SK-N-SH (cell line): ENCODE results near the gene KMT5C. TPM values are rescaled to one million over a fixed set of nuclear protein-coding genes. Genes with fewer than 3 reads are reported as not detected.

ENCODE experiments used
- CTCF ChIA-PET: fragments of 300-600, 350-600 bp; formaldehyde crosslinking; extraction: SDS; loops from one replicate; lab custom pipeline; 2021; lab: Yijun Ruan, JAX
- POLR2A ChIA-PET: fragments of 350-600 bp; sonication (Branson Sonifier 250); formaldehyde crosslinking; extraction: SDS; loops from one replicate; lab custom pipeline; 2020; ENCODE audit warnings: antibody characterized with exemption, inconsistent platforms; lab: Yijun Ruan, JAX
- DNase-seq: peaks from one replicate; pipeline ENCODE4 v3.0.0; 2012
- H2AFZ ChIP-seq: fragments of 200-600 bp; sonication (generic); 2 replicates; pipeline ENCODE4 v1.8.1; 2016; ENCODE audit warnings: antibody characterized with exemption, mild to moderate bottlenecking, low read depth
- H3F3A ChIP-seq: fragments of 200-600 bp; sonication (generic); replicated peaks from 2 replicates; pipeline ENCODE3; 2016; ENCODE audit warnings: antibody characterized with exemption, mild to moderate bottlenecking; ENCODE audit not compliant: insufficient read depth
- H3K27ac ChIP-seq, 2 experiments: fragments of 200-500 bp in 1 of 2; fragments of 200-600 bp in 1 of 2; sonication (Bioruptor generic) in 1 of 2; sonication (generic), shearing (Covaris generic) in 1 of 2; 2 replicates each; pipeline versions ENCODE4 v1.5.1 to v1.6.1; 2014 to 2016; ENCODE audit warnings: low read depth in 2 of 2, inconsistent platforms in 1 of 2, low read length in 1 of 2, mild to moderate bottlenecking in 1 of 2, mixed read lengths in 1 of 2
- H3K27me3 ChIP-seq: fragments of 200-600 bp; sonication (generic), shearing (Covaris generic); 2 replicates; pipeline ENCODE4 v1.6.1; 2016; ENCODE audit warnings: mixed run types; ENCODE audit not compliant: insufficient read depth
- H3K36me3 ChIP-seq, 2 experiments: fragments of 200-500 bp in 1 of 2; fragments of 200-600 bp in 1 of 2; sonication (Bioruptor generic) in 1 of 2; sonication (generic) in 1 of 2; replicated peaks in 1 of 2; 2 replicates each; pipeline versions ENCODE3 to v1.5.1; 2014 to 2016; ENCODE audit warnings: low read length in 1 of 2, mild to moderate bottlenecking in 1 of 2; ENCODE audit not compliant: insufficient read depth in 2 of 2, control insufficient read depth in 1 of 2
- H3K4me1 ChIP-seq, 2 experiments: fragments of 200-500 bp in 1 of 2; fragments of 200-600 bp in 1 of 2; sonication (Bioruptor generic) in 1 of 2; sonication (generic), shearing (Covaris generic) in 1 of 2; 2 replicates each; pipeline versions ENCODE4 v1.5.1 to v1.6.1; 2014 to 2016; ENCODE audit warnings: low read depth in 1 of 2, low read length in 1 of 2, mixed run types in 1 of 2; ENCODE audit not compliant: insufficient read depth in 2 of 2, control insufficient read depth in 1 of 2
- H3K4me2 ChIP-seq: fragments of 200-600 bp; sonication (generic), shearing (Covaris generic); 2 replicates; pipeline ENCODE4 v1.6.1; 2017; ENCODE audit warnings: mixed run types
- H3K4me3 ChIP-seq, 2 experiments: fragments of 200-500 bp in 1 of 2; fragments of 200-600 bp in 1 of 2; sonication (Bioruptor generic) in 1 of 2; sonication (generic), shearing (Covaris generic) in 1 of 2; 2 replicates each; pipeline versions ENCODE4 v1.5.1 to v1.8.1; 2014 to 2016; ENCODE audit warnings: low read depth in 2 of 2, inconsistent platforms in 1 of 2, low read length in 1 of 2, mild to moderate bottlenecking in 1 of 2, mixed read lengths in 1 of 2, moderate library complexity in 1 of 2
- H3K79me2 ChIP-seq: fragments of 200-600 bp; sonication (generic); 2 replicates; pipeline ENCODE4 v1.8.1; 2017; ENCODE audit warnings: mild to moderate bottlenecking; ENCODE audit not compliant: insufficient read depth
- H3K9ac ChIP-seq: fragments of 200-600 bp; sonication (generic); 2 replicates; pipeline ENCODE4 v1.6.1; 2017; ENCODE audit warnings: mixed run types
- H3K9me2 ChIP-seq: fragments of 200-600 bp; sonication (generic); 2 replicates; pipeline ENCODE4 v1.6.1; 2017; ENCODE audit warnings: mixed run types
- H3K9me3 ChIP-seq: fragments of 200-600 bp; sonication (generic); 2 replicates; pipeline ENCODE4 v1.6.1; 2017; ENCODE audit warnings: mixed run types, mild to moderate bottlenecking, moderate library complexity
- H4K20me1 ChIP-seq: fragments of 200-600 bp; sonication (generic); 2 replicates; pipeline ENCODE4 v1.6.1; 2017; ENCODE audit warnings: mild to moderate bottlenecking, mixed run types; ENCODE audit not compliant: insufficient read depth
- CHD2 ChIP-seq: fragments of 150-350 bp; IDR thresholded peaks from 2 replicates; pipeline ENCODE4 v1.6.1; 2018; ENCODE audit warnings: low read length; ENCODE audit not compliant: partially characterized antibody
- FOXM1 ChIP-seq: IDR thresholded peaks from 2 replicates; pipeline ENCODE4 v1.4.0; 2012; ENCODE audit warnings: low read depth, mild to moderate bottlenecking
- JUND ChIP-seq: IDR thresholded peaks from 2 replicates; pipeline ENCODE4 v1.4.0; 2012
- RAD21 ChIP-seq: IDR thresholded peaks from 2 replicates; pipeline ENCODE4 v1.6.1; 2012; ENCODE audit warnings: mild to moderate bottlenecking, low read length
- SMC3 ChIP-seq: IDR thresholded peaks from 2 replicates; pipeline ENCODE4 v1.6.1; 2012; ENCODE audit warnings: low read depth, low read length, improper control_type of control experiment
- WGBS: methylation state at CpG from one replicate; pipeline ENCODE4 v1.1.6; 2017; ENCODE audit warnings: low lambda C conversion rate; 5-methylcytosine and 5-hydroxymethylcytosine counted together
- polyA plus RNA-seq, 3 experiments: library from polyadenylated mRNA; depleted of rRNA; stranded (reverse); fragments of >200 nt; gene quantifications; 2 replicates each; pipeline ENCODE4 v1.2.3, GENCODE V29; 2012
- TF ChIP-seq, protein P1 (sequence below): IDR thresholded peaks from 2 replicates; pipeline ENCODE4 v1.4.0; 2012; ENCODE audit warnings: low read depth
- TF ChIP-seq, protein P2 (sequence below): fragments of 200-600 bp; sonication (generic); IDR thresholded peaks from 2 replicates; pipeline ENCODE4 v1.6.1; 2017; ENCODE audit warnings: antibody characterized with exemption, mild to moderate bottlenecking, moderate library complexity
- TF ChIP-seq, protein P3 (sequence below): fragments of 150-350 bp; IDR thresholded peaks from 2 replicates; pipeline ENCODE4 v1.6.1; 2016; ENCODE audit warnings: mild to moderate bottlenecking, low read depth, low read length
- TF ChIP-seq, protein P4 (sequence below): IDR thresholded peaks from 2 replicates; pipeline ENCODE4 v1.6.1; 2012; ENCODE audit warnings: mild to moderate bottlenecking, low read depth, low read length, moderate library complexity

KMT5C gene
- polyA plus RNA-seq, 1 of the 3 experiments (the other 2 are of a cell fraction): 14.0 TPM

DNA sequence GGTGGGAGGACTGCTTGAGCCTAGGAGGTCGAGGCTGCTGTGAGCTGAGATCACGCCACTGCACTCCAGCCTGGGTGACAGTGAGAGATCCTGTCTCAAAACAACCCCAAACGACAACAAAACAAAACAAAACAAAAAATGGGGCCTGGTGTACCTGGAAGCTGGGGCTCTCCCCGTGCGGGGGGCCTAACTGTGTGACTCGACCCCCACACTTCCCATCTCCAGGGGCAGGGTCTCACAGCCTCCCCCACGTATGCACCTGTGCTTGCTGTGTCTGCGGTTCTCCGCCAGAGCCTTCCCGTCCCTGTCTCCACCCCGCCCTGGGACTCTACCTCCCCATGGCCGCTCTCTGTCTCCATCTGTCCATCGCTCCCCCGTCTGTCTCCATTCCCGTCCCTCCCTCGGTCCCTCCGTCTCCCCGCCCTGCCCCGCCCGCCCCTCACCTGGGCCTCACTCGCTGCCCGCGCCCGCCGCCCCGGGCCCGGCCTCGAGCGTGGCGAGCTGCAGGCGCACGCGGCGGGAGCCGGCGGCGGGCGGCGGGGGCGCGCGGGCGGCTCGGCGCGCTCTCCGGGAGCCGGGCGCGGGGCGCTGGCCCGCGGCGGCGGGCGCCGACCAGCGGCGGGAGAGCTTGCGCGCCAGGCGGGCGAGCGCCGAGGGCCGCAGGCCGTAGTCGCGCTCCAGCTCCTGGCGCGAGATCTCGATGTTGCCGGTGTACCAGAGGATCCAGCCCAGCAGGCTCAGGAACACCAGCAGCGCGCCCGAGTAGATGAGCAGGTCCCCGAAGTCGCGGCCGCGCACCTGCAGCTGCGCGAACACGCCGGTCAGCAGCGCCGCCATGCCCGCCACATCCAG, 43.8 kb downstream of the KMT5C start:
- no peak overlapping the region for H3K9ac ChIP-seq
- no peaks in the 10 kb centered on the region for H3K9me3 ChIP-seq
- peaks cover 9% of the 10 kb centered on the region for H3F3A ChIP-seq
- WGBS: 25% methylated on average over 33 of the region's 88 CpGs
- H3K4me3 ChIP-seq: peak overlapping the region in 1 of 2 experiments; percentile 86; a peak in 2 of 4 replicates
- no peaks in the 10 kb centered on the region for H3K27me3 ChIP-seq
- no peak overlapping the region for H2AFZ ChIP-seq
- H3K36me3 ChIP-seq: peaks cover 17 to 25% of the 10 kb centered on the region in 2 experiments
- peak overlapping the region; percentile 59 for H3K4me2 ChIP-seq
- DNase-seq: peak; percentile 88
- POLR2A ChIA-PET: interaction anchor here (0.6 to 1.9 kb wide), 9 partner anchors 15 to 167 kb away, joined by 3 to 12 read pairs (median 3); partner anchors contain the start of genes KMT5C, UBE2S and ZNF628
- H3K27ac ChIP-seq: peak overlapping the region in 1 of 2 experiments; percentile 98; a peak in 2 of 4 replicates
- peak; percentile 38 for TF ChIP-seq RAD21
- no peak for TF ChIP-seq JUND
- TF ChIP-seq FOXM1: no peak
- TF ChIP-seq, protein P1, sequence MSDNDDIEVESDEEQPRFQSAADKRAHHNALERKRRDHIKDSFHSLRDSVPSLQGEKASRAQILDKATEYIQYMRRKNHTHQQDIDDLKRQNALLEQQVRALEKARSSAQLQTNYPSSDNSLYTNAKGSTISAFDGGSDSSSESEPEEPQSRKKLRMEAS: peak; percentile 45; the same call in 1 of the 2 replicates
- TF ChIP-seq, protein P2, sequence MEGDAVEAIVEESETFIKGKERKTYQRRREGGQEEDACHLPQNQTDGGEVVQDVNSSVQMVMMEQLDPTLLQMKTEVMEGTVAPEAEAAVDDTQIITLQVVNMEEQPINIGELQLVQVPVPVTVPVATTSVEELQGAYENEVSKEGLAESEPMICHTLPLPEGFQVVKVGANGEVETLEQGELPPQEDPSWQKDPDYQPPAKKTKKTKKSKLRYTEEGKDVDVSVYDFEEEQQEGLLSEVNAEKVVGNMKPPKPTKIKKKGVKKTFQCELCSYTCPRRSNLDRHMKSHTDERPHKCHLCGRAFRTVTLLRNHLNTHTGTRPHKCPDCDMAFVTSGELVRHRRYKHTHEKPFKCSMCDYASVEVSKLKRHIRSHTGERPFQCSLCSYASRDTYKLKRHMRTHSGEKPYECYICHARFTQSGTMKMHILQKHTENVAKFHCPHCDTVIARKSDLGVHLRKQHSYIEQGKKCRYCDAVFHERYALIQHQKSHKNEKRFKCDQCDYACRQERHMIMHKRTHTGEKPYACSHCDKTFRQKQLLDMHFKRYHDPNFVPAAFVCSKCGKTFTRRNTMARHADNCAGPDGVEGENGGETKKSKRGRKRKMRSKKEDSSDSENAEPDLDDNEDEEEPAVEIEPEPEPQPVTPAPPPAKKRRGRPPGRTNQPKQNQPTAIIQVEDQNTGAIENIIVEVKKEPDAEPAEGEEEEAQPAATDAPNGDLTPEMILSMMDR: peak; percentile 16; the same call in 1 of the 2 replicates
- peak; percentile 62 for TF ChIP-seq CHD2
- peak; percentile 36 for TF ChIP-seq SMC3
- TF ChIP-seq, protein P3, sequence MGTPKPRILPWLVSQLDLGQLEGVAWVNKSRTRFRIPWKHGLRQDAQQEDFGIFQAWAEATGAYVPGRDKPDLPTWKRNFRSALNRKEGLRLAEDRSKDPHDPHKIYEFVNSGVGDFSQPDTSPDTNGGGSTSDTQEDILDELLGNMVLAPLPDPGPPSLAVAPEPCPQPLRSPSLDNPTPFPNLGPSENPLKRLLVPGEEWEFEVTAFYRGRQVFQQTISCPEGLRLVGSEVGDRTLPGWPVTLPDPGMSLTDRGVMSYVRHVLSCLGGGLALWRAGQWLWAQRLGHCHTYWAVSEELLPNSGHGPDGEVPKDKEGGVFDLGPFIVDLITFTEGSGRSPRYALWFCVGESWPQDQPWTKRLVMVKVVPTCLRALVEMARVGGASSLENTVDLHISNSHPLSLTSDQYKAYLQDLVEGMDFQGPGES: no peak
- TF ChIP-seq, protein P4, sequence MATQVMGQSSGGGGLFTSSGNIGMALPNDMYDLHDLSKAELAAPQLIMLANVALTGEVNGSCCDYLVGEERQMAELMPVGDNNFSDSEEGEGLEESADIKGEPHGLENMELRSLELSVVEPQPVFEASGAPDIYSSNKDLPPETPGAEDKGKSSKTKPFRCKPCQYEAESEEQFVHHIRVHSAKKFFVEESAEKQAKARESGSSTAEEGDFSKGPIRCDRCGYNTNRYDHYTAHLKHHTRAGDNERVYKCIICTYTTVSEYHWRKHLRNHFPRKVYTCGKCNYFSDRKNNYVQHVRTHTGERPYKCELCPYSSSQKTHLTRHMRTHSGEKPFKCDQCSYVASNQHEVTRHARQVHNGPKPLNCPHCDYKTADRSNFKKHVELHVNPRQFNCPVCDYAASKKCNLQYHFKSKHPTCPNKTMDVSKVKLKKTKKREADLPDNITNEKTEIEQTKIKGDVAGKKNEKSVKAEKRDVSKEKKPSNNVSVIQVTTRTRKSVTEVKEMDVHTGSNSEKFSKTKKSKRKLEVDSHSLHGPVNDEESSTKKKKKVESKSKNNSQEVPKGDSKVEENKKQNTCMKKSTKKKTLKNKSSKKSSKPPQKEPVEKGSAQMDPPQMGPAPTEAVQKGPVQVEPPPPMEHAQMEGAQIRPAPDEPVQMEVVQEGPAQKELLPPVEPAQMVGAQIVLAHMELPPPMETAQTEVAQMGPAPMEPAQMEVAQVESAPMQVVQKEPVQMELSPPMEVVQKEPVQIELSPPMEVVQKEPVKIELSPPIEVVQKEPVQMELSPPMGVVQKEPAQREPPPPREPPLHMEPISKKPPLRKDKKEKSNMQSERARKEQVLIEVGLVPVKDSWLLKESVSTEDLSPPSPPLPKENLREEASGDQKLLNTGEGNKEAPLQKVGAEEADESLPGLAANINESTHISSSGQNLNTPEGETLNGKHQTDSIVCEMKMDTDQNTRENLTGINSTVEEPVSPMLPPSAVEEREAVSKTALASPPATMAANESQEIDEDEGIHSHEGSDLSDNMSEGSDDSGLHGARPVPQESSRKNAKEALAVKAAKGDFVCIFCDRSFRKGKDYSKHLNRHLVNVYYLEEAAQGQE: no peak
- peaks cover 26% of the 10 kb centered on the region for H4K20me1 ChIP-seq
- H3K9me2 ChIP-seq: no peaks in the 10 kb centered on the region
- H3K79me2 ChIP-seq: peaks cover 27% of the 10 kb centered on the region
- peaks cover 15 to 38% of the 10 kb centered on the region in 2 experiments; a peak in 3 of 4 replicates for H3K4me1 ChIP-seq
- CTCF ChIA-PET: interaction anchor here (0.6 to 2.9 kb wide), 26 partner anchors 10 to 271 kb away, joined by 3 to 33 read pairs (median 4); partner anchors contain the start of genes DNAAF3, IL11 and KMT5C
